Duodenal mucosa (tissue), 2 donors: ENCODE results near the gene DLL4.

Experiments used
- H3K27ac ChIP-seq: one replicate; pipeline ENCODE4 v1.7.0; 2013; ENCODE audit warnings: low read depth, low read length
- H3K27me3 ChIP-seq, 2 donors: one replicate each; pipeline ENCODE4 v1.7.0; 2013; ENCODE audit warnings: low read length in 2 of 2, control low read depth in 1 of 2; ENCODE audit not compliant: insufficient read depth in 2 of 2, control insufficient read depth in 1 of 2
- H3K36me3 ChIP-seq, 2 donors: one replicate each; pipeline ENCODE4 v1.7.0; 2013; ENCODE audit warnings: low read length in 2 of 2, control low read depth in 1 of 2; ENCODE audit not compliant: insufficient read depth in 2 of 2, control insufficient read depth in 1 of 2
- H3K4me1 ChIP-seq, 2 donors: one replicate each; pipeline ENCODE4 v1.7.0; 2013; ENCODE audit warnings: low read length in 2 of 2, control low read depth in 1 of 2; ENCODE audit not compliant: insufficient read depth in 2 of 2, control insufficient read depth in 1 of 2
- H3K4me3 ChIP-seq, 2 donors: one replicate each; pipeline ENCODE4 v1.7.0; 2013; ENCODE audit warnings: low read length in 2 of 2, low read depth in 1 of 2
- H3K9ac ChIP-seq, 2 donors: one replicate each; pipeline ENCODE4 v1.7.0; 2013; ENCODE audit warnings: low read length in 2 of 2, low read depth in 1 of 2
- H3K9me3 ChIP-seq, 2 donors: one replicate each; pipeline ENCODE4 v1.7.0; 2013; ENCODE audit warnings: low read length in 2 of 2, control low read depth in 1 of 2; ENCODE audit not compliant: control insufficient read depth in 1 of 2

DLL4 gene

GRCh38 chr15:40927495-40927872 is 1.7 kb upstream of the DLL4 start:
- Histone ChIP-seq H3K9me3 (no peaks in the 10 kb centered on the region), H3K27me3 (peaks cover 17 to 36% of the 10 kb centered on the region in 2 donors), H3K4me1 (peaks cover 65 to 77% of the 10 kb centered on the region in 2 donors), H3K9ac (no peak overlapping the region), H3K4me3 (peak overlapping the region; percentile 54 to 60), H3K36me3 (no peaks in the 10 kb centered on the region), H3K27ac (no peak overlapping the region)

DNA sequence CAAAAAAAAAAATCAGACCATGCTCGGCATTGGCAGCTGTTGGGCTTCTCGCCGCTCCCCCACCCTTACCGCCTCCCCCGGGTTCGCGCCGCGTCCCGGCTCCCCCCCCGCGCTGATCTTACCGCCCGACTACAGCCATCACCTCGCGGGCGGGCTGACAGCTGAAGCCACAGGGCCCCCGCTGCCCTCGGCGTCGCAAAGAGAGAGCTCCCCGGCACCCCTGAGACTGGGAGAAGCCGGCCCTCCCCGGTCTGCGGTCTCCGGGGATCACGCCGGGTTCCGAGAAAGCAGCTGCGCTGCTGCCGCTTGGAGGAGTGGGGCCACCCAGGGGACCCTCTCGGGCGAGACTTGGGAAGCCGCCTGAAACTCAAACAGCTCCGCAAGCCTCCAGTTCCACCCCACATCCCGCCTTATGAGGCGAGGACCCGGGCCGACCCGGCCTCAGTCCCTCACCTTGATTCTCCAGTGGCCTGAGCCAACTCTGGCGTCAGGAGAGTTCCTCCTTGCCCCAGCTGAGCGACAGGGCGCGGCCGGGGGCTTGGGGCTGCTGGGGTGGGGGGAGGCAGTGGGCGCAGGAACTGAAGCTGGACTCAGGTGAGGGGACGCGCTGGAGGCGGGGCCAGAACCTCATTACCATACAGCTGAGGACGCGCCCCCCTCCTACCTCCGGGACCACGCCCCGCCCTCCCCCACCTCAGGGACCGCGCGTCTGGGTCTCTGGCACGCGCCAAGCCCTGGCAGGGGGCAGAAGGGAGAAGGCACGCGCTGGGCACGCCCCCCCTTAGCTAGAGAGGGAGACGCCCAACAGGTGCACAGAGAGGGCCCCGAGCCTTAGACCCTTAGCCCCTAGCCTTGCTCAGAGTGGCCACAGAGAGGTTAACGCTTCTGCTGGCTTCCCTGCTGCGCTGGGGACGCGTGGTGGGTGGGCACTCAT is 1.0 kb upstream of the DLL4 start:
- Histone ChIP-seq H3K4me1 (peaks cover 65 to 77% of the 10 kb centered on the region in 2 donors), H3K36me3 (no peaks in the 10 kb centered on the region), H3K9ac (peak overlapping the region; percentile 12 to 33), H3K27ac (no peak overlapping the region), H3K27me3 (peaks cover 17 to 36% of the 10 kb centered on the region in 2 donors), H3K4me3 (peak overlapping the region; percentile 60 to 75), H3K9me3 (no peaks in the 10 kb centered on the region)

GRCh38 chr15:40929660-40930429 is 705 bp downstream of the DLL4 start:
- H3K4me3 ChIP-seq: peak overlapping the region; percentile 60 to 75
- H3K9me3 ChIP-seq: no peaks in the 10 kb centered on the region
- H3K27ac ChIP-seq: peak overlapping the region; percentile 32
- H3K4me1 ChIP-seq: peaks cover 69 to 79% of the 10 kb centered on the region in 2 donors
- H3K9ac ChIP-seq: peak overlapping the region; percentile 25 to 54
- peaks cover 17 to 36% of the 10 kb centered on the region in 2 donors for H3K27me3 ChIP-seq
- no peaks in the 10 kb centered on the region for H3K36me3 ChIP-seq

- Histone ChIP-seq H3K36me3 (peaks cover 0 to 2% of the 10 kb centered on the region in 2 donors), H3K27ac (no peak overlapping the region), H3K9ac (peak overlapping the region; percentile 25 to 27), H3K27me3 (peaks cover 17 to 36% of the 10 kb centered on the region in 2 donors), H3K4me1 (peaks cover 65 to 72% of the 10 kb centered on the region in 2 donors), H3K4me3 (peak overlapping the region; percentile 60 to 75), H3K9me3 (no peaks in the 10 kb centered on the region)
Measured at GRCh38 chr15:40930430-40931299, 1.5 kb downstream of the DLL4 start.

GRCh38 chr15:40931300-40932142 is 2.4 kb downstream of the DLL4 start:
- no peak overlapping the region for H3K27ac ChIP-seq
- H3K4me1 ChIP-seq: peaks cover 60 to 63% of the 10 kb centered on the region in 2 donors
- peak overlapping the region; percentile 60 to 75 for H3K4me3 ChIP-seq
- H3K36me3 ChIP-seq: peaks cover 0 to 8% of the 10 kb centered on the region in 2 donors
- peaks cover 16 to 30% of the 10 kb centered on the region in 2 donors for H3K27me3 ChIP-seq
- no peaks in the 10 kb centered on the region for H3K9me3 ChIP-seq
- peak overlapping the region in 1 of 2 donors; percentile 27 for H3K9ac ChIP-seq

DNA sequence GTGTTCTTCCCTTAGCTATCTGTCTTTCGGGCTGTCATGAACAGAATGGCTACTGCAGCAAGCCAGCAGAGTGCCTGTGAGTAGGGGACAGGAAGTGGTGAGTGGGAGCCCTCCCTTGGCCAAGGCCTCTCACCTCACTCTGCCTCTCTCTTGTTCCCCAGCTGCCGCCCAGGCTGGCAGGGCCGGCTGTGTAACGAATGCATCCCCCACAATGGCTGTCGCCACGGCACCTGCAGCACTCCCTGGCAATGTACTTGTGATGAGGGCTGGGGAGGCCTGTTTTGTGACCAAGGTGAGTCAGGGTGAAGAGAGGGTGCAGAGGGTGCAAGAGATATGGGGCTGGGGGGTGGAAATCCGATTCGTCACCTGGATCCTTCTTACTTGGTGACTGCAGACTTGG is 3.0 kb downstream of the DLL4 start:
- peaks cover 0 to 8% of the 10 kb centered on the region in 2 donors for H3K36me3 ChIP-seq
- H3K4me3 ChIP-seq: peak overlapping the region; percentile 60 to 75
- no peaks in the 10 kb centered on the region for H3K9me3 ChIP-seq
- H3K9ac ChIP-seq: peak overlapping the region in 1 of 2 donors; percentile 6
- H3K4me1 ChIP-seq: peaks cover 53 to 57% of the 10 kb centered on the region in 2 donors
- H3K27ac ChIP-seq: no peak overlapping the region
- peaks cover 10 to 24% of the 10 kb centered on the region in 2 donors for H3K27me3 ChIP-seq

GRCh38 chr15:40932649-40933516 is 3.7 kb downstream of the DLL4 start:
- Histone ChIP-seq H3K9me3 (no peaks in the 10 kb centered on the region), H3K4me1 (peaks cover 50 to 52% of the 10 kb centered on the region in 2 donors), H3K36me3 (peaks cover 0 to 8% of the 10 kb centered on the region in 2 donors), H3K9ac (peak overlapping the region in 1 of 2 donors; percentile 38), H3K27ac (no peak overlapping the region), H3K4me3 (peak overlapping the region; percentile 60 to 75), H3K27me3 (peaks cover 6 to 20% of the 10 kb centered on the region in 2 donors)

DNA sequence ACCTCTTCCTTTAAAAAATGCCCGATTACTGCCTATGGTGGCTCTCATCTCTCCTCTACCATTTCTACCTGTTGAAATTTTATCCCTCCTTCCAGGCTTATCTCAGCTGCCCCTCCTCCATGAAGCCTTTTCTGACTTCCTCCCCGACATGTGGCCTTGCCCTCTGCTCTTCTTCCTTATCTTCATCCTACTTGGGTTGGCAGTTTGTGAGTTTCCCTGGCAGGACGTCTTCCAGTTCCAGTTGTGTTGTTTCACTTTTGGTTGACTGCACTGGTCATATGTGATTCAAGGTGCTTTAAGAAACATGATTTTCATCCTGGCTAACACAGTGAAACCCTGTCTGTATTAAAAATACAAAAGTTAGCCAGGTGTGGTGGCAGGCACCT is 4.4 kb downstream of the DLL4 start:
- Histone ChIP-seq H3K9me3 (no peaks in the 10 kb centered on the region), H3K4me1 (peaks cover 47 to 50% of the 10 kb centered on the region in 2 donors), H3K4me3 (peak overlapping the region in 1 of 2 donors; percentile 26), H3K36me3 (peaks cover 0 to 8% of the 10 kb centered on the region in 2 donors), H3K27me3 (peaks cover 5 to 20% of the 10 kb centered on the region in 2 donors), H3K9ac (peak overlapping the region in 1 of 2 donors; percentile 38), H3K27ac (no peak overlapping the region)
